Measurements from ENCODE around the gene CACNG4.

The CACNG4 gene

DNA sequence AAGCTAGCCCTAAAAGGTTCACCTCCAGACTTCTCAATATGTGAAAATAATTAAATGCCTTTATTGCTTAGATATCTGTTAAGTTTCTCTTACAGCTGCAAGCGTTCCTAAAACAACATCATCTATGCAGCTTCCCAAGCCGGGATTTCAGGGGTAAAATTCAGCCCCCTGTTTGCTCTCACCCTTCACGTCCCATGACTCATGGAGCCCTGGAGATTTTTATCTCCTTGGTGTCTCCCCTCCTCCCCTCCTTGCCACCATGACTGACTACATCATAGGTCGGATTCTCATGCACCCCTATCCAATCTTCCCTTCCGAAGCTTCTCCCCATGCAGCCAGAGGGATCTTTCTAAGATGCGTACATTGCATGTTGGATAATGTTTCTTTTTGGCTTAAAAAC lies 21.0 kb upstream of the CACNG4 start:
- Histone ChIP-seq H3K27ac (ENCODE audit: low read depth in 2 of 2, low read length in 2 of 2) (no peak overlapping the region), H3K4me1 (ENCODE audit: control insufficient read depth in 2 of 2, insufficient read depth in 2 of 2, low read length in 2 of 2) (no peaks in the 10 kb centered on the region), H3K9me3 (ENCODE audit: control insufficient read depth in 2 of 2, low read length in 2 of 2) (no peaks in the 10 kb centered on the region), H3K27me3 (ENCODE audit: control insufficient read depth in 2 of 2, insufficient read depth in 2 of 2, low read length in 2 of 2) (peaks cover 10 to 14% of the 10 kb centered on the region in 2 donors), H3K36me3 (ENCODE audit: control insufficient read depth in 2 of 2, insufficient read depth in 2 of 2, low read length in 2 of 2) (no peaks in the 10 kb centered on the region), H3K9ac (ENCODE audit: low read depth in 1 of 2, low read length in 2 of 2) (no peak overlapping the region), H3K4me3 (ENCODE audit: low read length in 2 of 2) (no peak overlapping the region)

DNA sequence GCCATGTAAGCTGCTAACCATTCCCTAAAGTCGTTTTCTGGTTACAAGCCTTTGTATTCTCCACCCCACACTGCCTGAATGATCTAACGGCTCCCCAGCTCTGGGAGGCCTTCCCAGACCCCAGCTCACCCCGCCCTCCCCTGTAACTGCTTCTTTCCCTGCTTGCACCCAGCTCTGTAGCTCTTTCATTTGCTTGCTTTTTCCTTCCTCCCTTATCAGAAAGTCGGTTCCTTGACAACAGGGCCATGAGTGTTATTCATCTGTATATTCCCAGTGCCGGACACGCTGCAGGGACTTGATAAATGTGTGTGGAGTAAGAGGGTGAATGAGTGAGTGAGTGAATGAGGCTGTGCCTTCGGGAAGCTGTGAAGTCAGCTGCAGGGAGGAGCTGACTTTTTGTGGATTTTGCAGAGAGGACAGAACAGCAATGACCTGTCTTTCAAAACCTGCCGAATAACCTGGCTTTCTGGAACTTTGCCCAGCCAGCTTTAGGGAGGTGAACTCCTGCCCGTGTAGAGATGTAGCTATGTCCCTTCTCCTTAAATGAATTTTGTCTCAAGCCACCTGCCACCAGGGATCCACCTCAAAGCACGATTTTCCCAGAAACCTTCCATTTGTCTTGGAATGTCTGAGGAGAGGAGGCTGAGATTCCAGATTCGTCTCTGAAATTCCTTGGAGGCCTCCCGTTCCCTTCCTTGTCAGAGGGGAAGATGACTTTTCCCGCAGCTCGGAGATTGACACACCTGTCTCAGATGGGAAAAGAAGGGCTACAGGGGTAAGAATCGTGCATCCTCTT lies 20.0 kb upstream of the CACNG4 start:
- Histone ChIP-seq H3K9ac (ENCODE audit: low read depth in 1 of 2, low read length in 2 of 2) (no peak overlapping the region), H3K4me1 (ENCODE audit: control insufficient read depth in 2 of 2, insufficient read depth in 2 of 2, low read length in 2 of 2) (no peaks in the 10 kb centered on the region), H3K9me3 (ENCODE audit: control insufficient read depth in 2 of 2, low read length in 2 of 2) (no peaks in the 10 kb centered on the region), H3K36me3 (ENCODE audit: control insufficient read depth in 2 of 2, insufficient read depth in 2 of 2, low read length in 2 of 2) (no peaks in the 10 kb centered on the region), H3K27me3 (ENCODE audit: control insufficient read depth in 2 of 2, insufficient read depth in 2 of 2, low read length in 2 of 2) (peaks cover 10 to 14% of the 10 kb centered on the region in 2 donors), H3K4me3 (ENCODE audit: low read length in 2 of 2) (no peak overlapping the region), H3K27ac (ENCODE audit: low read depth in 2 of 2, low read length in 2 of 2) (no peak overlapping the region)

DNA sequence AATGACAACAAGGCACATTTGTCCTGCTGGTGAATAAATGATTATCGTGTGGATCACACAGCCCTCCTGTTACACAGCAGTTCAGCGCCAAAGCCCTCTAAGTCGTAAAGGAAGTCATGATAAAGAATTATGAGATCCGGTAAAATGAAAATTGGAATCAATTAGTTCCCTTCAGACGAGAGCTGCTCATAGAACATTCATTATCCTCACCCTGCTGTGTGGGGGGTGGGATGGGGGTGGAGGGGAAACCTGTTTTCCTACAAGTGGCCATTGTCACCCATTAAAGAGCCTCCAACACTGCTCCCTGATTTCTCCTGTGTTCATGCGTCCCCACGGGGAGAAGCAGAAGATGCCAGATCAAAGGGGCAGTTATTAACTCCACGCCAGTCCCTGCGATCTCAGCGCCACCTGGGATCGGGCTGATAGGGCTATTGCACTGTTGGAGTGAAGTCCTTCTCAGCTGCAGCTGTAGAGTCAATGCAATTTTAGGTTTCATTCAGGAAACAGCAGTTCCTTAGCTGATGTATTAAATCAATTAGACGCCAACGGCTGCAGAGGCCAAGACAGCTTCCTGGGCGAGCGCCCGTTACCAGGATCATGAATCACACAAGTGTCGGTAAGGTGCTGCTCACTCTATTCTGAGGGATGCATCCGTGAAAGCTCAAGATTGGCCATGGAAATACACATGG lies 19.2 kb upstream of the CACNG4 start:
- Histone ChIP-seq H3K4me1 (ENCODE audit: control insufficient read depth in 2 of 2, insufficient read depth in 2 of 2, low read length in 2 of 2) (no peaks in the 10 kb centered on the region), H3K4me3 (ENCODE audit: low read length in 2 of 2) (no peak overlapping the region), H3K27me3 (ENCODE audit: control insufficient read depth in 2 of 2, insufficient read depth in 2 of 2, low read length in 2 of 2) (peaks cover 7 to 14% of the 10 kb centered on the region in 2 donors), H3K36me3 (ENCODE audit: control insufficient read depth in 2 of 2, insufficient read depth in 2 of 2, low read length in 2 of 2) (no peaks in the 10 kb centered on the region), H3K9ac (ENCODE audit: low read depth in 1 of 2, low read length in 2 of 2) (no peak overlapping the region), H3K9me3 (ENCODE audit: control insufficient read depth in 2 of 2, low read length in 2 of 2) (no peaks in the 10 kb centered on the region), H3K27ac (ENCODE audit: low read depth in 2 of 2, low read length in 2 of 2) (no peak overlapping the region)

DNA sequence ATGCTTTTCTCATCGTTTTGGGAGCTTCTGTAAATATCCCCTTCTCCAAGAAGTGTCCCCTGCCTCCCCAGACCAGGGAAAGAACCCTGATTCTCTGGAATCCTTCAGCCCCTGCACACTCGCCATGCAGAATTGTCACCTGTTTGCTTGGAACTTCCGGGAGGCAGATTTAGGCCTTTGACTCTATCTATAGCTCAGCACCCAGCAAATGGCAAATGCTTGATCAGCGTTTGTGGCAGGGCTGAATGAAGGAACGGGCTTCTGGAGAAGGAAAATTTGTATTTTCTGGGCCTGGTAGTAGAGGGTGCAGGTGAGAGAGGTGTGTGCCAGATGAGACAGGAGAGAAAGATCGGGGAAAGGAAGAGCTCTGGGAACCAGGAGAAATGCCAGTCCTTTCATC lies 18.3 kb upstream of the CACNG4 start:
- Histone ChIP-seq H3K4me1 (ENCODE audit: control insufficient read depth in 2 of 2, insufficient read depth in 2 of 2, low read length in 2 of 2) (no peaks in the 10 kb centered on the region), H3K27ac (ENCODE audit: low read depth in 2 of 2, low read length in 2 of 2) (no peak overlapping the region), H3K36me3 (ENCODE audit: control insufficient read depth in 2 of 2, insufficient read depth in 2 of 2, low read length in 2 of 2) (no peaks in the 10 kb centered on the region), H3K9ac (ENCODE audit: low read depth in 1 of 2, low read length in 2 of 2) (no peak overlapping the region), H3K4me3 (ENCODE audit: low read length in 2 of 2) (no peak overlapping the region), H3K9me3 (ENCODE audit: control insufficient read depth in 2 of 2, low read length in 2 of 2) (no peaks in the 10 kb centered on the region), H3K27me3 (ENCODE audit: control insufficient read depth in 2 of 2, insufficient read depth in 2 of 2, low read length in 2 of 2) (peaks cover 7 to 14% of the 10 kb centered on the region in 2 donors)

DNA sequence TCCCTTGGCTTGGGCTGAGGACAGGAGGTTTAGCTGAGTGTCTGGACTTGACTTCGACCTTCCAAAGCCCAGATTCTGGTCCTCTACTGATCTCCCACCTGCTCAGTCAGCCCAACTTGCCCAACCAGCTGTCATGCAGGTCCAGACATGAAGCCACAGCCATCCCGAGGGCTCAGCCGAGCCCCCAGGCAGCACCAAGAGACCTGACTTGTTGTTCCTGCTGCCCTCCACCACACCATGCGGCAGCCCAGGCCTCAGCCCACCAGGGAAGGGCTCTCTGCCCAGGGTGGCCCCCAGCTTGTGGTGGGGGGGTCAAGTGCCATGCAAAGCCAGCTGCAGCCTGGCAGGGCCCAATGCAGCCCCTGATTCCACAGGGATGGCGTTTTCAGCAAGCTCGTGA lies 17.2 kb upstream of the CACNG4 start:
- no peak overlapping the region for H3K9ac ChIP-seq (ENCODE audit: low read depth in 1 of 2, low read length in 2 of 2)
- peaks cover under 1 to 8% of the 10 kb centered on the region in 2 donors for H3K4me1 ChIP-seq (ENCODE audit: control insufficient read depth in 2 of 2, insufficient read depth in 2 of 2, low read length in 2 of 2)
- no peaks in the 10 kb centered on the region for H3K9me3 ChIP-seq (ENCODE audit: control insufficient read depth in 2 of 2, low read length in 2 of 2)
- H3K4me3 ChIP-seq (ENCODE audit: low read length in 2 of 2): no peak overlapping the region
- peaks cover 6 to 14% of the 10 kb centered on the region in 2 donors for H3K27me3 ChIP-seq (ENCODE audit: control insufficient read depth in 2 of 2, insufficient read depth in 2 of 2, low read length in 2 of 2)
- no peaks in the 10 kb centered on the region for H3K36me3 ChIP-seq (ENCODE audit: control insufficient read depth in 2 of 2, insufficient read depth in 2 of 2, low read length in 2 of 2)
- no peak overlapping the region for H3K27ac ChIP-seq (ENCODE audit: low read depth in 2 of 2, low read length in 2 of 2)

DNA sequence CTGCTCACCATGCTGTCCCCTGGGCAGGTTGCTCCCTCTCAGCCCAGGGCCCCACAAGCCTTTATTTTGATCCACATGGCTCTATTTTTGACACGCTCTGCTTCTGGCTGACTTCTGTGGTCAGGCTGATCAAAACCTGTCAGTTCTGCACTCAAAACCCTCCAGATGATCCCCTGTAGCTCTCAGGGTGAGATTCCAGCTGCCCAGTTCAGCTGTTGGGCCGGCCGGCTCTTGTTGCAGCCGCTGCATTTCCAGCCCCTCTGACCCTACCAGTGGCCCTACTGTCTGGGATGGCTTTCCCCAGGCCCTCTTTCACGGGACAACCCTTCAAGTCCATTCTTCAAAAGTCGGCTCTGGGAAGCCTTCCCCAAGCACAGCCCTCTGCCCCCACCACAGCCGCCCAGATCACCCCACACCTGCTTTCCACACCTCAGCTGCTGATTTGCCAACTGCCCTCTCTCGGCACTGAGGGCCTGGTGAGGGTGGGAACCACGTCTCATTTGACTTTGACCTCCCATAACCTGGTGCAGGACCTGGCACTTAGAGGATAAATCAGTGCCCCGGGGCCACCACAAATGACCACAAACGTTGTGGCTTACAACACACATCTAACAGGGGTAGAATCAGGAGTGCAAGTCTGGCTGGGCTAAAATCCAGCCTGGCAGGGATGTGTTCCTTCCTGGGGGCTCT lies 16.3 kb upstream of the CACNG4 start:
- H3K4me3 ChIP-seq (ENCODE audit: low read length in 2 of 2): no peak overlapping the region
- no peak overlapping the region for H3K9ac ChIP-seq (ENCODE audit: low read depth in 1 of 2, low read length in 2 of 2)
- H3K27me3 ChIP-seq (ENCODE audit: control insufficient read depth in 2 of 2, insufficient read depth in 2 of 2, low read length in 2 of 2): peaks cover 4 to 14% of the 10 kb centered on the region in 2 donors
- no peaks in the 10 kb centered on the region for H3K9me3 ChIP-seq (ENCODE audit: control insufficient read depth in 2 of 2, low read length in 2 of 2)
- no peak overlapping the region for H3K27ac ChIP-seq (ENCODE audit: low read depth in 2 of 2, low read length in 2 of 2)
- H3K36me3 ChIP-seq (ENCODE audit: control insufficient read depth in 2 of 2, insufficient read depth in 2 of 2, low read length in 2 of 2): no peaks in the 10 kb centered on the region
- peaks cover 2 to 11% of the 10 kb centered on the region in 2 donors for H3K4me1 ChIP-seq (ENCODE audit: control insufficient read depth in 2 of 2, insufficient read depth in 2 of 2, low read length in 2 of 2)

DNA sequence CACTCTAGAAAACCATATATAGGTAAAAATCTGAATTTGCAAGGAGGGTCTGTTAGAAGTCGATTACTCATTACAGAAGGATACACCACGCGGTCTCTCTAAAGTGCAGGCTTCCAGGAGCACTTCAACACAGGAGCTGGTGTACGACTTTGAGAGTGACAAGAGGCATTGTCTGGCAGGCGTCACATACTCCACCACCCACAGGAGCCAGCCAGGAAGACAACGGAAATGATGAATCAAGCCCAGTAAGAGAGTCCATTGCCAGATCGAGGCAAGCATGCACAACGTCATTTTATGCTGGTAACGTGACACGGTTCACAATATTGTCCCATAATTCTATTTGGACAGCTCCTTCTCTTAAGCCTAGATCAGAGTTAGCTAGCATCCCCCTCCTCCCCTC lies 15.0 kb upstream of the CACNG4 start:
- Histone ChIP-seq H3K9ac (ENCODE audit: low read depth in 1 of 2, low read length in 2 of 2) (no peak overlapping the region), H3K27me3 (ENCODE audit: control insufficient read depth in 2 of 2, insufficient read depth in 2 of 2, low read length in 2 of 2) (peaks cover 2 to 14% of the 10 kb centered on the region in 2 donors), H3K27ac (ENCODE audit: low read depth in 2 of 2, low read length in 2 of 2) (no peak overlapping the region), H3K9me3 (ENCODE audit: control insufficient read depth in 2 of 2, low read length in 2 of 2) (no peaks in the 10 kb centered on the region), H3K4me3 (ENCODE audit: low read length in 2 of 2) (no peak overlapping the region), H3K4me1 (ENCODE audit: control insufficient read depth in 2 of 2, insufficient read depth in 2 of 2, low read length in 2 of 2) (peaks cover 2 to 11% of the 10 kb centered on the region in 2 donors), H3K36me3 (ENCODE audit: control insufficient read depth in 2 of 2, insufficient read depth in 2 of 2, low read length in 2 of 2) (no peaks in the 10 kb centered on the region)

DNA sequence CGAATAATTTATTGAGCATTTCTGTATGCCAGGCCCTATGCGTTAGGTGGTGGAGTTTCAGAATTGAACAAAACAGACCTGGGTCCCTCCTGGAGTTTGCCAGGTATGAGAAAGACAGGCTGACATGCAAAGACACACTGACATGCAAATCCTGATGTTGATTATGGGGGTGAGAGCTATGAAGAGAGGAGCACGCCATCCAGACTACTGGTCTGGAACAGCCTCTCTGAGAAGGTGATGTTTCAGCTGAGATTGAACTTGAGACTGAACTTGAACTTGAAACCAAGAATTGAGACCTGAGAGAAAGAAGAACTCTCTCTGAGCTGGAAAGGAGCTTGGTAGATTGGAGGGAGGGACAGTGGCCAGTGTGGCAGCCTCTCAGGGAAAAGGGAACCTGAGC lies 14.2 kb upstream of the CACNG4 start:
- Histone ChIP-seq H3K4me1 (ENCODE audit: control insufficient read depth in 2 of 2, insufficient read depth in 2 of 2, low read length in 2 of 2) (peaks cover 2 to 11% of the 10 kb centered on the region in 2 donors), H3K9me3 (ENCODE audit: control insufficient read depth in 2 of 2, low read length in 2 of 2) (no peaks in the 10 kb centered on the region), H3K9ac (ENCODE audit: low read depth in 1 of 2, low read length in 2 of 2) (no peak overlapping the region), H3K27me3 (ENCODE audit: control insufficient read depth in 2 of 2, insufficient read depth in 2 of 2, low read length in 2 of 2) (peaks cover 0 to 12% of the 10 kb centered on the region in 2 donors), H3K27ac (ENCODE audit: low read depth in 2 of 2, low read length in 2 of 2) (no peak overlapping the region), H3K36me3 (ENCODE audit: control insufficient read depth in 2 of 2, insufficient read depth in 2 of 2, low read length in 2 of 2) (no peaks in the 10 kb centered on the region), H3K4me3 (ENCODE audit: low read length in 2 of 2) (no peak overlapping the region)

DNA sequence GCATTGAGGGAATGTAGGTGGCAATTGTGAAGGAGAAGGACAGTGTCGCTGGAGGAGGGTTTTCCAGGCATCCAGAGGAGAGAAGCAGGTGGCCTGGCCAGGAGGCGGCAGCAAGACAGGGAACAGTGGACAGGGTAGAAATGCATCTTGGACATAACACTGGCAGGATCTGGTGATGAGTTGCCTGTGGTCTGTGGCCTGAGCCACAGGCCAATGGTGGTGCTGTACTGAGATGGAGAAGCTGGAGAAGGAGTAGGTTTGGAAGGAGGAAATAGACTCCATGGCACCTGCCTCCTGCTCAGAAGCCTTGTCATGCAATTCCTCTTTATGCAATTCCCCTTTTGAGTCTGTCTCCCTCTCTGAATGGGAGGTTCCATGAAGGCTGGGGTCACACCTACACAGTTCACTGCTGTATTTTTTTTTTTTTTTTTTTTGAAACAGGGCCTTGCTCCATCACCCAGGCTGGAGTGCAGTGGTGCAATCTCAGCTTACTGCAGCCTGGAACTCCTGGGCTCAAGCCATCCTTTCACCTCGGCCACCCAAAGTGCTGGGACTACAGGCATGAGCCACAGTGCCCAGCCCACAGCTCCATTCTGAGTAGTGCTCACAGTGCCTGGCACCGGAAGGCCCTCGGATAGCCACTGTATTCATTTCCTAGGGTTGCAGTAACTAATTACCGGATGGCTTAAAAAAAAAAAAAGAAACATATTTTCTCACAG lies 13.5 kb upstream of the CACNG4 start:
- Histone ChIP-seq H3K9ac (ENCODE audit: low read depth in 1 of 2, low read length in 2 of 2) (no peak overlapping the region), H3K9me3 (ENCODE audit: control insufficient read depth in 2 of 2, low read length in 2 of 2) (no peaks in the 10 kb centered on the region), H3K36me3 (ENCODE audit: control insufficient read depth in 2 of 2, insufficient read depth in 2 of 2, low read length in 2 of 2) (no peaks in the 10 kb centered on the region), H3K4me3 (ENCODE audit: low read length in 2 of 2) (no peak overlapping the region), H3K4me1 (ENCODE audit: control insufficient read depth in 2 of 2, insufficient read depth in 2 of 2, low read length in 2 of 2) (peaks cover 2 to 11% of the 10 kb centered on the region in 2 donors), H3K27me3 (ENCODE audit: control insufficient read depth in 2 of 2, insufficient read depth in 2 of 2, low read length in 2 of 2) (peaks cover 0 to 8% of the 10 kb centered on the region in 2 donors), H3K27ac (ENCODE audit: low read depth in 2 of 2, low read length in 2 of 2) (no peak overlapping the region)

All from mucosa of rectum (tissue), 2 donors.